GM19438 (cell line): Measurements from ENCODE around the gene TMEM91.
A peak's percentile ranks its signal among the peaks of the same experiment; 100 is the strongest.
"Not testable (repeated sequence)": the region's sequence is repeated elsewhere in the genome, so short reads cannot be mapped to it uniquely, and the experiment has no call there.

Source experiments
- ATAC-seq: cut with Tn5 transposase; IDR thresholded peaks from one replicate; pipeline ENCODE4 v1.9.1; 2021; ENCODE audit warnings: low read depth; ENCODE audit not compliant: unreplicated experiment

TMEM91 gene

GRCh38 chr19:41352609-41353465 lies 23.5 kb upstream of the TMEM91 start:
- ATAC-seq = no peak

GRCh38 chr19:41353466-41354342 lies 22.6 kb upstream of the TMEM91 start, which contains the start of gene TGFB1:
Gene TGFB1, minus strand, starts transcription at chr19:41353922. Its CDS starts 878 bp downstream, at chr19:41353044.
- peak; percentile 48 for ATAC-seq

GRCh38 chr19:41354343-41354953 lies 21.9 kb upstream of the TMEM91 start:
- ATAC-seq = no peak

- no peak for ATAC-seq
These were observed 21.3 kb upstream of the TMEM91 start for GRCh38 chr19:41355035-41355434.

GRCh38 chr19:41355802-41356201 lies 20.5 kb upstream of the TMEM91 start:
- no peak for ATAC-seq

- ATAC-seq = no peak
These were observed 19.2 kb upstream of the TMEM91 start for GRCh38 chr19:41356984-41357739.

- no peak for ATAC-seq
These were observed 18.6 kb upstream of the TMEM91 start for GRCh38 chr19:41357746-41358145.

DNA sequence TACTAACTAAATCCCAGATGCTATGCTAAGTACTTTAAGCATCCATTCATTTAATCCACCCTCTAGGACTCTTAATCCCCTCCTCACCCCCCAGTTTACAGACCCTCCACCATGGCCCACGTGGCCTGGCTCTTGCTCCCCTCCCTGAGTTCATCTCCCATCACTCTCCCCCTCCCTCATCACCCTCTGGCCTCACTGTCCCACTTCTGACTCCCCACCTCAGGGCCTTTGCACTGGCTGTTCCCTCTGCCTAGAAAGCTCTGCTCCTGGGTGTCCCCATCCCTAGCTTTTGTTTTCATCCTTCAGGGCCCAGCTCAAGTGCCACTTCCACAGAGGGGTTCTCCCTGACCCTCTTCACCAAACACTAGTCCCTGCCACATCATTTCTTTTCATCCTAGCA lies 16.6 kb upstream of the TMEM91 start:
- ATAC-seq = no peak

DNA sequence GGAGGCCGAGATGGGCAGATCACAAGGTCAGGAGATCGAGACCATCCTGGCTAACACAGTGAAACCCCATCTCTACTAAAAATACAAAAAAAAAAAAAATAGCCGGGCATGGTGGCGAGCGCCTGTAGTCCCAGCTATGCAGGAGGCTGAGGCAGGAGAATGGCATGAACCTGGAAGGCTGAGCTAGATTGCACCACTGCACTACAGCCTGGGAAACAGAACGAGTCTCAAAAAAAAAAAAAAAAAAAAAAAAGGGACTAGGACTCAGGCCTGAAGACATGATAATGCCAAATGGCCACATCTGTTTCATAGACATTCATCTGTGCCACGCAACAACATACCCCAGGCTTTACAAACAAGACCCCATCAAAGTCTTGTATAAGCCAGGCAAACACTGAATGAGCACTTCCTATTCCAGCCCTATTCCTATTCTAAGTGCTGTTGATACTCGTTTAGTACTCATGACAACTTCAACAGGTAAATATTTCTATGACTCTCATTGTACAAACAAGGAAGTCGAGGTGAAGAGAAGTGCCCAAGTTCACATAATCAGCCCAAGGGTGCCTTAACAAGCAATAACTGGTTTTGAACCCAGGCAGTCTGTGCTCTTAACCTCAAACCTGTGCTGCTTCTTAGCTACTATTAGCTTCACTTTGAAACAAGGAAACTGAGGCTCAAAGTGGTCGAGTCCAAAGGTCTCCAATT lies 14.0 kb upstream of the TMEM91 start:
- ATAC-seq = no peak

- ATAC-seq = no peak
These were observed 13.0 kb upstream of the TMEM91 start for GRCh38 chr19:41363371-41363752.

GRCh38 chr19:41363753-41364523 lies 12.4 kb upstream of the TMEM91 start, which contains the start of gene B9D2:
Gene B9D2, minus strand, starts transcription at chr19:41364149. Its CDS starts 630 bp downstream, at chr19:41363519.
- peak; percentile 71 for ATAC-seq

DNA sequence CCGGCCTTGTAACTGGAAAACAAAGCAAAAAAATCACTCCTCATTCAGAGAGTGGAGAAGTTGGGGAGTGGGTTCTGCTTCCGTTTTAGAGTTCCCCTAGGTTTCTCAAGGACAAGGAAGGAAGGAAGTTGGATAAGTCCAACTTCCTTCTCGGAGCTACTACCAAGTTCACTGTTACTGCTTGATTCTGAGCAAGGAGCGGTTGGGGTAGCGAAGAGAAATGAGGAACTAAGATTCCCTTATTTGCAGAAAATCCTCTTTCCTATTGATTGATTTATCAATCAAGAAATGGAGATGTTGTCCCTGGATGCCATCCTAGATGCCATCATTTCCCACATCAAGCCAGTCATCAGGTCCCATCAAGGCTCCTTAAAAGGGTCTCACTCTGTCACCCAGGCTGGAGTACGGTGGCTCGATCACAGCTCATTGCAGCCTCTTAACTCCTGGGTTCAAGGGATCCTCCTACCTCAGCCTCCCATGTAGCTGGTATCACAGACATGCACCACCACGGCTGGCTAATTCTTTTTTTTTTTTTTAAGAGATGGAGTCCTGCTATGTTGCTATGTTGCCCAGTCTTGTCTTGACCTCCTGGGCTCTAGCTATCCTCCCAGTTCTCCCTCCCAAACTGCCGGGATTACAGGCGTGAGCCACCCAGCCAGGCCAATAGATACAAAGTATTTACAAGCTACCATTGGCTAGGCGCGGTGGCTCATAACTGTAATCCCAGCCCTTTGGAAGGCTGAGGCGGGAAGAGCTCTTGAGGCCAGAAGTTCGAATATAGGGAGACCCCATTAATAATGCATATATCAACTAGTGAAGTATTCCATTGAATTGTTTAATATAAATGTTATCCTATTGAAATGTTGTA lies 11.6 kb upstream of the TMEM91 start:
- ATAC-seq = no peak

DNA sequence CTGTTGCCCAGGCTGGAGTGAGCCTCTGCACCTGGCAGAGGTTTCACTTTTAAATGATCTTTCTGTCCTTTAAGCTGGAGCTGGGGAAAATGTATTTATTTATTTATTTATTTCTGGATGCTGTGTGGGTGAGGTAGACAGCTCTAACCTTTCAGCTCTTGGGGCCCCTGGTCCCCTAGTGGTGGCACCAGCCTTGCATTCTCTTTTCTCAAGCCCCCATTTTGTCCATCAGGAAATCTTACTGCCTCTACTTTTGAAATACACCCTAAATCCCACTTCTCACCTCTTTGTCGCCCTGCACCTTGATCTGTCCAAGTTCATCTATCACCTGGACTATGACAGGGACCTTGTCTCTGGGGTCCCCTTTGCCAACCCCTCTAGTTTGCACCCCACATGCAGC lies 10.2 kb upstream of the TMEM91 start:
- no peak for ATAC-seq

DNA sequence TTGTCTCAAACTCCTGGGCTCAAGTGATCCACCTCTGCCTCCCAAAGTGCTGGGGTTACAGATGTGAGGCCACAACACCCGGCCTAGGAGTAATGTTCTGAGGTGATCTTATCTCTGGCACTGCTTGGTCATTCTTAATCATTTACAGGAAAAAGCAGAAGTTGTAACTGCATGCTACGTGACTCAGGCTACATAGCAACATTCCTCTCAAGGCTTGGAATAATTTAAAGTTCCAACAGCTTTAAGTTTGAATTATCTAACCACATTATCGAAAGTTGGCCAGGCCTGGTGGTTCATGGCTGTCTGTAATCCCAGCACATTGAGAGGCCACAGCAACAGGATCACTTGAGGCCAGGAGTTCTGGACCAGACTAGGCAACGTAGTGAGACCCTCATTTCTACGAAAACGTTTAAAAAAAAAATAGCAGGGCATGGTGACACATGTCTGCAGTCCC lies 8.5 kb upstream of the TMEM91 start:
- ATAC-seq = peak; percentile 42

DNA sequence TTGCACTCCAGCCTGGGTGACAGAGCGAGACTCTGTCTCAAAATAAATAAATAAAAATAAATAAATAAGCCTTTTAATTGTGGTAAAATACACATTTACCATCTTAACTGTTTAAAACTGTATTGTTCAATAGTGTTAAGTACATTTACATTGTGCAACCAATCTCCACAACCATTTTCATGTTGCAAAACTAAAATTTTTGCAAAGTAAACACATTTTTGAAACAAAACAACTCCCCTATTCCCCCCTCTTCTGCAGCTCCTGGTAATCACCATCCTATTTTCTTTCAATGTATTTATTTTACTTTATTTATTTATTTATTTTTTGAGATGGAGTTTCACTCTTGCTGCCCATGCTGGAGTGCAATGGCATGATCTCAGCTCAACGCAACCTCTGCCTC lies 6.6 kb upstream of the TMEM91 start:
- no peak for ATAC-seq

DNA sequence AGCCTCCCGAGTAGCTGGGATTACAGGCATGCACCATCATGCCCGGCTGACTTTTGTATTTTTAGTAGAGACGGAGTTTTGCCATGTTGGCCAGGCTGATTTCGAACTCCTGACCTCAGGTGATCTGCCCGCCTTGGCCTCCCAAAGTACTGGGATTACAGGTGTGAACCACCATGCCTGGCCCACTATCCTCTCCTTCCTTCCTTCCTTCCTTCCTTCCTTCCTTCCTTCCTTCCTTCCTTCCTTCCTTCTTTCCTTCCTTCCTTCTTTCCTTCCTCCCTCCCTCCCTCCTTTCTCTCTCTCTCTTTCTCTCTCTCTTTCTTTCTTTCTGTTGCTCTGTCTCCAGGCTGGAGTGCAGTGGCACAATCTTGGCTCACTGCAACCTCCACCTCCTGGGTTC lies 5.2 kb upstream of the TMEM91 start:
- ATAC-seq = not testable (repeated sequence)

DNA sequence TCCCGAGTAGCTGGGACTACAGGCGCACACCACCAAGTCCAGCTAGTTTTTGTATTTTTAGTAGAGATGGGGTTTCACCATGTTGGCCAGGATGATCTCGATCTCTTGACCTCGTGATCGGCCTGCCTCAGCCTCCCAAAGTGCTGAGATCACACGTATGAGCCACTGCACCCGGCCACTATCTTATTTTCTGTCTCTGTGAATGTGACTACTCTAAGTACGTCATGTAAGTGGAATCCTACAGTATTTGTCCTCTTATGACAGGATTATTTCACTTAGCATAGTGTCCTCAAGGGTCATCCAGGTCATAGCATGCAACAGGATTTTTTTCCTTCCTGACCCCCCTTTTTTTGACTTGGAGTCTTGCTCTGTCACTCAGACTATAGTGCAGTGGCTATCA lies 4.8 kb upstream of the TMEM91 start:
- no peak for ATAC-seq

- ATAC-seq = no peak
These were observed 3.8 kb upstream of the TMEM91 start for GRCh38 chr19:41372501-41372900.
